ENCODE data around the gene RGSL1. TPM values are rescaled to one million over a fixed set of nuclear protein-coding genes. Genes with fewer than 3 reads are reported as not detected.

Gene RGSL1
- total and polyA plus RNA-seq, 9 of the 15 experiments (the other 6 are each of a cell fraction or from before 2014, with no cell fraction given), result 0.03 TPM; not detected in 8

DNA sequence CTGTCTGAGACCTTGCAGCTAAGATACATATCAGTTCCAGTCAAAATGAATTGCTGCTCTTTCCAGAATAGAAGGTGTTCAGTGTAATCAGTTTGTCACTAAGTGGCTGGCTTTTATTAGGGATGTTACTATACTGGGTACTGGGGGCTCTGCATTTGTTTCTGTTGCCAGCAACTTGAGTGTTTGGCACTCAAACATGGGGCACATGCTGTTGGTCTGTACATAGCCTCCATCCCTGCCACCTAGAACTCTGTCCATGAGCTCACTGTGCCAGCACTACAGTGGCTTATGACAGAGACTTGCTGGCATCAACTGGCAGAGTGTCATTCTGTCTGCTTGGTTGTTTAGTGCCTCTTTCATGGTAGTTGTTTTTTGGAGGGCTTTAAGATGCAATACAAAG lies 45.1 kb downstream of the RGSL1 start (continued):
- TF ChIP-seq, protein P1, sequence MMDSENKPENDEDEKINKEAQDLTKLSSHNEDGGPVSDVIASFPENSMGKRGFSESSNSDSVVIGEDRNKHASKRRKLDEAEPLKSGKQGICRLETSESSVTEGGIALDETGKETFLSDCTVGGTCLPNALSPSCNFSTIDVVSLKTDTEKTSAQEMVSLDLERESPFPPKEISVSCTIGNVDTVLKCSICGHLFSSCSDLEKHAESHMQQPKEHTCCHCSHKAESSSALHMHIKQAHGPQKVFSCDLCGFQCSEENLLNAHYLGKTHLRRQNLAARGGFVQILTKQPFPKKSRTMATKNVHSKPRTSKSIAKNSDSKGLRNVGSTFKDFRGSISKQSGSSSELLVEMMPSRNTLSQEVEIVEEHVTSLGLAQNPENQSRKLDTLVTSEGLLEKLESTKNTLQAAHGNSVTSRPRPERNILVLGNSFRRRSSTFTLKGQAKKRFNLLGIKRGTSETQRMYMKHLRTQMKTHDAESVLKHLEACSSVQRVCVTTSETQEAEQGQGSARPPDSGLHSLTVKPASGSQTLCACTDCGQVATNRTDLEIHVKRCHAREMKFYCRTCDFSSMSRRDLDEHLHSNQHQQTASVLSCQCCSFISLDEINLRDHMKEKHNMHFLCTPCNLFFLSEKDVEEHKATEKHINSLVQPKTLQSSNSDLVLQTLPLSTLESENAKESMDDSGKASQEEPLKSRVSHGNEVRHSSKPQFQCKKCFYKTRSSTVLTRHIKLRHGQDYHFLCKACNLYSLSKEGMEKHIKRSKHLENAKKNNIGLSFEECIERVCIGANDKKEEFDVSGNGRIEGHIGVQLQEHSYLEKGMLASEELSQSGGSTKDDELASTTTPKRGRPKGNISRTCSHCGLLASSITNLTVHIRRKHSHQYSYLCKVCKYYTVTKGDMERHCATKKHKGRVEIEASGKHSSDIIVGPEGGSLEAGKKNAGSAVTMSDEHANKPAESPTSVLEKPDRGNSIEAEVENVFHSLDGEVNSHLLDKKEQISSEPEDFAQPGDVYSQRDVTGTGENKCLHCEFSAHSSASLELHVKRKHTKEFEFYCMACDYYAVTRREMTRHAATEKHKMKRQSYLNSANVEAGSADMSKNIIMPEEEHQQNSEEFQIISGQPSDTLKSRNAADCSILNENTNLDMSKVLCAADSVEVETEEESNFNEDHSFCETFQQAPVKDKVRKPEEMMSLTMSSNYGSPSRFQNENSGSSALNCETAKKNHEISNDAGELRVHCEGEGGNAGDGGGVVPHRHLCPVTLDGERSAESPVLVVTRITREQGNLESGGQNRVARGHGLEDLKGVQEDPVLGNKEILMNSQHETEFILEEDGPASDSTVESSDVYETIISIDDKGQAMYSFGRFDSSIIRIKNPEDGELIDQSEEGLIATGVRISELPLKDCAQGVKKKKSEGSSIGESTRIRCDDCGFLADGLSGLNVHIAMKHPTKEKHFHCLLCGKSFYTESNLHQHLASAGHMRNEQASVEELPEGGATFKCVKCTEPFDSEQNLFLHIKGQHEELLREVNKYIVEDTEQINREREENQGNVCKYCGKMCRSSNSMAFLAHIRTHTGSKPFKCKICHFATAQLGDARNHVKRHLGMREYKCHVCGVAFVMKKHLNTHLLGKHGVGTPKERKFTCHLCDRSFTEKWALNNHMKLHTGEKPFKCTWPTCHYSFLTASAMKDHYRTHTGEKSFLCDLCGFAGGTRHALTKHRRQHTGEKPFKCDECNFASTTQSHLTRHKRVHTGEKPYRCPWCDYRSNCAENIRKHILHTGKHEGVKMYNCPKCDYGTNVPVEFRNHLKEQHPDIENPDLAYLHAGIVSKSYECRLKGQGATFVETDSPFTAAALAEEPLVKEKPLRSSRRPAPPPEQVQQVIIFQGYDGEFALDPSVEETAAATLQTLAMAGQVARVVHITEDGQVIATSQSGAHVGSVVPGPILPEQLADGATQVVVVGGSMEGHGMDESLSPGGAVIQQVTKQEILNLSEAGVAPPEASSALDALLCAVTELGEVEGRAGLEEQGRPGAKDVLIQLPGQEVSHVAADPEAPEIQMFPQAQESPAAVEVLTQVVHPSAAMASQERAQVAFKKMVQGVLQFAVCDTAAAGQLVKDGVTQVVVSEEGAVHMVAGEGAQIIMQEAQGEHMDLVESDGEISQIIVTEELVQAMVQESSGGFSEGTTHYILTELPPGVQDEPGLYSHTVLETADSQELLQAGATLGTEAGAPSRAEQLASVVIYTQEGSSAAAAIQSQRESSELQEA (IDR thresholded peaks at IDR 0.05; ENCODE audit: low read depth), result no peak
- no peak for TF ChIP-seq NCOA2 (IDR thresholded peaks at IDR 0.05; ENCODE audit: partially characterized antibody in 2 of 2)
- TF ChIP-seq, protein P2, sequence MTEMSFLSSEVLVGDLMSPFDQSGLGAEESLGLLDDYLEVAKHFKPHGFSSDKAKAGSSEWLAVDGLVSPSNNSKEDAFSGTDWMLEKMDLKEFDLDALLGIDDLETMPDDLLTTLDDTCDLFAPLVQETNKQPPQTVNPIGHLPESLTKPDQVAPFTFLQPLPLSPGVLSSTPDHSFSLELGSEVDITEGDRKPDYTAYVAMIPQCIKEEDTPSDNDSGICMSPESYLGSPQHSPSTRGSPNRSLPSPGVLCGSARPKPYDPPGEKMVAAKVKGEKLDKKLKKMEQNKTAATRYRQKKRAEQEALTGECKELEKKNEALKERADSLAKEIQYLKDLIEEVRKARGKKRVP (CRISPR knock-in tag; IDR thresholded peaks at IDR 0.05), result no peak
- TF ChIP-seq, protein P3, sequence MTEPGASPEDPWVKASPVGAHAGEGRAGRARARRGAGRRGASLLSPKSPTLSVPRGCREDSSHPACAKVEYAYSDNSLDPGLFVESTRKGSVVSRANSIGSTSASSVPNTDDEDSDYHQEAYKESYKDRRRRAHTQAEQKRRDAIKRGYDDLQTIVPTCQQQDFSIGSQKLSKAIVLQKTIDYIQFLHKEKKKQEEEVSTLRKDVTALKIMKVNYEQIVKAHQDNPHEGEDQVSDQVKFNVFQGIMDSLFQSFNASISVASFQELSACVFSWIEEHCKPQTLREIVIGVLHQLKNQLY (CRISPR knock-in tag; conservative IDR thresholded peaks at IDR 0.05), result no peak
- TF ChIP-seq, protein P4, sequence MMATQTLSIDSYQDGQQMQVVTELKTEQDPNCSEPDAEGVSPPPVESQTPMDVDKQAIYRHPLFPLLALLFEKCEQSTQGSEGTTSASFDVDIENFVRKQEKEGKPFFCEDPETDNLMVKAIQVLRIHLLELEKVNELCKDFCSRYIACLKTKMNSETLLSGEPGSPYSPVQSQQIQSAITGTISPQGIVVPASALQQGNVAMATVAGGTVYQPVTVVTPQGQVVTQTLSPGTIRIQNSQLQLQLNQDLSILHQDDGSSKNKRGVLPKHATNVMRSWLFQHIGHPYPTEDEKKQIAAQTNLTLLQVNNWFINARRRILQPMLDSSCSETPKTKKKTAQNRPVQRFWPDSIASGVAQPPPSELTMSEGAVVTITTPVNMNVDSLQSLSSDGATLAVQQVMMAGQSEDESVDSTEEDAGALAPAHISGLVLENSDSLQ (IDR thresholded peaks at IDR 0.05), result no peak
- TF ChIP-seq, protein P5, sequence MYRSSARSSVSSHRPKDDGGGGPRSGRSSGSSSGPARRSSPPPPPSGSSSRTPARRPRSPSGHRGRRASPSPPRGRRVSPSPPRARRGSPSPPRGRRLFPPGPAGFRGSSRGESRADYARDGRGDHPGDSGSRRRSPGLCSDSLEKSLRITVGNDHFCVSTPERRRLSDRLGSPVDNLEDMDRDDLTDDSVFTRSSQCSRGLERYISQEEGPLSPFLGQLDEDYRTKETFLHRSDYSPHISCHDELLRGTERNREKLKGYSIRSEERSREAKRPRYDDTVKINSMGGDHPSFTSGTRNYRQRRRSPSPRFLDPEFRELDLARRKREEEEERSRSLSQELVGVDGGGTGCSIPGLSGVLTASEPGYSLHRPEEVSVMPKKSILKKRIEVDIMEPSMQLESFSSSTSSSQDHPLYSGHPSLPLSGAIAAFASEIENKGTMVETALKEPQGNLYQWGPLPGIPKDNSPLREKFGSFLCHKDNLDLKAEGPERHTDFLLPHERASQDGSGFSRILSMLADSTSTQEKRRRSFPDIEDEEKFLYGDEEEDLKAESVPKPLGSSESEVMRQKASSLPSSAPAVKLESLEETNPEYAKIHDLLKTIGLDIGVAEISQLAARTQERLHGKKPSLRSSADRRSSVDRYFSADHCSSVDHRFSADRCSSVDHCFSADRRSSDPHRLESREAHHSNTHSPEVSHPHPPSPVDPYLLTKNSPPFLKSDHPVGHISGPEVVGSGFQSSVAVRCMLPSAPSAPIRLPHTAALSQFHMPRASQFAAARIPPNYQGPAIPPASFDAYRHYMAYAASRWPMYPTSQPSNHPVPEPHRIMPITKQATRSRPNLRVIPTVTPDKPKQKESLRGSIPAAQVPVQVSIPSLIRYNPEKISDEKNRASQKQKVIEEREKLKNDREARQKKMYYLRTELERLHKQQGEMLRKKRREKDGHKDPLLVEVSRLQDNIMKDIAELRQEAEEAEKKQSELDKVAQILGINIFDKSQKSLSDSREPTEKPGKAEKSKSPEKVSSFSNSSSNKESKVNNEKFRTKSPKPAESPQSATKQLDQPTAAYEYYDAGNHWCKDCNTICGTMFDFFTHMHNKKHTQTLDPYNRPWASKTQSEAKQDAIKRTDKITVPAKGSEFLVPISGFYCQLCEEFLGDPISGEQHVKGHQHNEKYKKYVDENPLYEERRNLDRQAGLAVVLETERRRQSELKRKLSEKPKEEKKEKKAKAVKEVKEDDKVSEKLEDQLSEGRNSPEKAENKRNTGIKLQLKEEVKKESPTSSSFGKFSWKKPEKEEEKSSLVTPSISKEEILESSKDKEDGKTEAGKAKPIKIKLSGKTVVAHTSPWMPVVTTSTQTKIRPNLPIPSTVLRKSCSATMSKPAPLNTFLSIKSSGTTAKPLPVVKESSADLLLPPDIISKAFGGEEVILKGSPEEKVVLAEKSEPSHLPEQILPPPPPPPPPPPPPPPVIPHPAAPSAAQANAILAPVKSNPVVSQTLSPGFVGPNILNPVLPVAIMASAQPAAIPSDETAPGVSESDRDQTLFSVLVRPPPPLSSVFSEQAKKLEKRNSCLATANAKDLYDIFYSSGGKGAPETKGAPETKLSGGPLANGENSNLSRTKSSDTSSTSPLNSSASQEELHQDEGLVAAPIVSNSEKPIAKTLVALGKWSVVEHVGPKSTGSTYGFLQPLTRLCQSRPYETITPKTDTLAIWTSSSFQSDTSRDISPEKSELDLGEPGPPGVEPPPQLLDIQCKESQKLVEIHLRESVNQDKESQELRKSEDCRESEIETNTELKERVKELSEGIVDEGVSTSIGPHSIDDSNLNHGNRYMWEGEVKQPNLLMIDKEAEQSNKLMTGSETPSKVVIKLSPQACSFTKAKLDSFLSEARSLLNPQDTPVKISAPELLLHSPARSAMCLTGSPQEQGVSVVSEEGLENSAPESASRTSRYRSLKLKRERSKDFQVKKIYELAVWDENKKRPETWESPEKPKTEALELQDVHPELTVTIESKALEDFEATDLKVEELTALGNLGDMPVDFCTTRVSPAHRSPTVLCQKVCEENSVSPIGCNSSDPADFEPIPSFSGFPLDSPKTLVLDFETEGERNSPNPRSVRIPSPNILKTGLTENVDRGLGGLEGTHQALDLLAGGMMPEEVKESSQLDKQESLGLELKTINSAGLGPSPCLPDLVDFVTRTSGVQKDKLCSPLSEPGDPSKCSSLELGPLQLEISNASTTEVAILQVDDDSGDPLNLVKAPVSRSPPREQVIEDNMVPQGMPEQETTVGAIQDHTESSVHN (IDR thresholded peaks at IDR 0.05; ENCODE audit: borderline replicate concordance in 1 of 2, low read depth in 1 of 2), result no peak
